Non-pigmented ciliary epithelial cell (primary cell): ENCODE data around the gene NCK2.

Experiments
- DNase-seq: peaks from one replicate; pipeline ENCODE4 v3.0.0-alpha.2; 2010; ENCODE audit warnings: low read depth

The NCK2 gene

DNA sequence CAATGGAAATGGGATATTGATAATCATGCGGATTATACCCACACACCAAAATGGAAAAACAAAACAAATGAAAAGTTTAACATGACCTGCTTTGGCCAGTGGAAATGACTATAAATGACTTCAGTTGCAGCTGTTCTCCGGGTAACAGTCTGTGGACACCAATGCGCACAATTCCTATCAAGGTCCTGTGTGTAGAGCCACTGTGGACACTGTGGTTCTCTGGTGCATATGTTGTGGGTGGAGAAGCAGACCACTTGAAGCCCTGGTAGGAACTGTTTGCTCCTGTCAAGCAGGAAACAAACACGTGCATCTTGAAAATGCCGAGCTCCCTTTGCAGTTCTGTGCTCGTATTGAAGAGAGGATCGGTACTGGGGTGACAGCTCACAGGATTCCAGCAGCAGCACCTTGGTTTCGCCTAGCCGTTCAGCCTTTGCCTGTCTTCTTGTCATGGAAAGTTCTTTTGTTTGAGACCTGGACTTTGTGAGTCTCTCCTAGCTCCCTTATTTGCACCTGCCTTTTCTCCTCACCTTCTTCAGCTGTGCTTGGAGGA is 32.9 kb downstream of the NCK2 start:
- no peak for DNase-seq

GRCh38 chr2:105778080-105778607 is 33.4 kb downstream of the NCK2 start:
- no peak for DNase-seq

- DNase-seq, result no peak
These were observed 34.7 kb downstream of the NCK2 start for GRCh38 chr2:105779394-105779793.

DNA sequence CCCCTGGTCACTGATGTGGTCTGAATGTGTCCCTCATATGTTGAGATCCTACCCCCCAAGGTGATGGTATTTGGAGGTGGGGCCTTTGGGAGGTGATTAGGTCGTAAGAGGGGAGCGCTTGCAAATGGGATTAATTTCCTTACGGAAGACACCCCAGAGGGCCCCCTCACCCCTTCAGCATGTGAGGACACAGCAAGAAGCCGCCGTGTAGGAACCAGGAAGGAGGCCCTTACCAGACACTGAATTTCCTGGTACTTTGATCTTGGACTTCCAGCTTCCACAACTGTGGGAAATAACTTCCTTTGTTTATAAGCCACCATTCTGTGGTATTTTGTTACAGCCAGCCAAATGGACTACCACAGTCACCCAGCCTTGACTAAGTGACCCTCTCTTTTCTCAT is 35.9 kb downstream of the NCK2 start:
- DNase-seq, result no peak

DNA sequence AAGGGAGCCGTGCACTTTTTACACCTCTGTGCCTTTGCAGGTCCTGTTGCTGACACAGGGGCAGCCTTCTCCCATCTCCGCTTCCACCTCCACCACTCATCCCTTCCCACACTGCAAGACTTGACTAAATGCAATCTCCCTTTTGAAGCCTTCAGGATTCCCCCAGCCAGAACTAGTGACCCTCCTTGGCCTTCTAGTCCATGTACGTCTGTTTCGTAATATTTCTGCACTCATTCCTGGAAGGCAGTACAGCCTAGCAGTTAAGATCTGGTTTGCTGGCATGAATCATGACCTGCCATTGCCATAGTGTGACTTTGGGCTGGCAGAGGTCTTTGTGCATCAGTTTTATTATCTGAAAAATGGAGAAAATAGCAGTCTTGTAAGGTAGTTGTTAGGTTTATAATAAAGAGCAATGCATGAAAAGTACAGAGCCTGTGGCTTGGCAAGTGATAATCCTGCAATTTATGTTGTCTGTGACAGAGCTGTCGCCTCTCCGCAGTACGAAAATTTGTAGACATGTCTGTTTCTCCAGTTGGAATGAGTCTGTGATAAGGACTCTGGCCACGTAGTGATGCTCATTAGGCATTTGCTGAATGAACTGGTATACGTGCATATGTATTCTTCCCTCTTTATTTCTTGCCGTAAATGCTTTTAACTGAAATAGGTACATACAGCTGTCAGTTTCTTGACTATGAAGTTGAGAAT is 36.7 kb downstream of the NCK2 start:
- DNase-seq, result no peak

DNA sequence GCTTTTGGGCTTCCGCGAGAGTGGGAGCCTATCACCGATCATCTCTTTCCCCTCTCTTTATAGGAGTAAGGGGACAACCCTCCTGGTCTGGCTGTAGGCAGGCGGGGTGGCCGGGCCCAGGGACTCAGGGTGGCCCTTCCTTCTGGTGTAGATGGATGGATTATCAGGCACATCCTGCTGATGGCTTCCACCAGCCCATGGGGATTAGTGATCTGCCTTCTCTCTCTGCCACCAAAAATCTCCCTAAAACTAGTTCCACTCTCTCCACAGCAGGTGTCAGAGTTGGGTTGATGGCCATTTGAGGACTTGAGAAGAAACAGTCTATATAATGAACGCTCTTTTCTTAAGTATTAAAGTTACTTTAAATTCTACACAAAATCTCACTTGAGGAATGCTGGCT is 37.4 kb downstream of the NCK2 start:
- DNase-seq, result no peak

DNA sequence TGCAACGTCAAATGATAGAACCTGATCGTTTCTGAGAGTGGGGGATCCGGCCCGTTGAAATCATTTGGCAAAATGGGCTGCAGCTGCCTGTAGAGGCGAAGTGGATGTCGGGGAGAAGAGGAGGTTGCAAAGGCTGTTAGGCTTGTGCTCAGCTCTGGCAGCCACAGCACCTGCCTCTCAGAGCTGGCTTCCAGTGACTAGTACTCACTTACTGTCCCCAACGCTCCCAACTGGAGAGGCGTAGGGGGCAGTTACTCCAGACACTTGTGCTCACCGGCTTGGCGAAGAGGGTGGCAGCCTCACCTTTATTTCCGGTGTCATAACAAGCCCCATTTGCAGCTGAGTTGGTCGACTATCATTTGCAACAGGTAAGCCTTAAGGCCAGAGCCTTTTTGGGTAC is 37.9 kb downstream of the NCK2 start:
- no peak for DNase-seq

GRCh38 chr2:105783151-105783738 is 38.5 kb downstream of the NCK2 start:
- no peak for DNase-seq

DNA sequence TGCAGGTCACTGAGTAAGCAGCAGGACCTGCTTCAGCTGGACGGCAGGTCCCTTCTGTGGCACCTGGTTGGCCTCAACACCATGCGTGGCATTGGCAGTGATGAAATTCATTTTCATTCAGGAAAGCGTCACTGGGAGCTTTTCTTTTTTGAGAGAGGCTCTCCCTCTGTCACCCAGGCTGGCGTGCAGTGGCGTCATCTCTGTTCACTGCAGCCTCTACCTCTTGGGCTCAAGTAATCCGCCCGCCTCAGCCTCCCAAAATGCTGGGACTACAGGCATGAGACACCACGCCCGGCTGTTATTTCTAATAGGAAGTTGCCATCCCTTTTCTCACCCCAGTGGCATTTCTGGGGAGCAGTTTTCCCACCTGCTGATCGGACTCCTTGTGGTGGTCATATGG is 39.3 kb downstream of the NCK2 start:
- DNase-seq, result no peak

- DNase-seq, result no peak
These were observed 39.9 kb downstream of the NCK2 start for GRCh38 chr2:105784589-105784988.

- DNase-seq, result no peak
These were observed 40.6 kb downstream of the NCK2 start for GRCh38 chr2:105785095-105785847.

- no peak for DNase-seq
These were observed 41.8 kb downstream of the NCK2 start for GRCh38 chr2:105786231-105787230.

GRCh38 chr2:105787376-105788318 is 42.9 kb downstream of the NCK2 start:
- no peak for DNase-seq

DNA sequence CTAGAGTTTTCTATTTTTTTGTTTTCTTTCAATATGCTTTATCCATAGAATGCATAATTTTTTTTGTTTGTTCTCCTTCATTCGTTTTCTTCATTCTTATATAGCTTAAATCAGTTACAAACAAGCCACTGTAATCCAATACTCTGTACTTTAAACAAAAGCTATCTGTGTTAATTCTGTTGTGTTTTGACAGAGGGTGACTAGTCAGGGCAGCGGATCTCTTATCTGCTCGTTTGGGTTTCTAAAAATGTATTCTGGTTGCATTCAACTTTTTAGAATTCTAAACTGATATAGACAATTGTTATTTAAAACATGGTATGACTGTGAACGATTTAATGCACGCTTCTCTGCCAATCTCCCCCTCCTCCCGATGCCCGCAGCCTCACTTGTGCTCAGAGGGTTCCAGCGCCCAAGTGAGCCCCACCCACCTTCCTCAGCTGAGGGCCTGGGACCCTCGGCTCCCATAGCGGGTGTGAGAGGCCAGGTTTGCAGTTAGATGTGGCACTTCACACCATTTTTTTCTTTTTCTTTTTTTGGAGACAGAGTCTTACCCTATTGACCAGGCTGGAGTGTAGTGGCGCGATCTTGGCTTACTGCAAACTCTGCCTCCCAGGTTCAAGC is 44.1 kb downstream of the NCK2 start:
- no peak for DNase-seq

DNA sequence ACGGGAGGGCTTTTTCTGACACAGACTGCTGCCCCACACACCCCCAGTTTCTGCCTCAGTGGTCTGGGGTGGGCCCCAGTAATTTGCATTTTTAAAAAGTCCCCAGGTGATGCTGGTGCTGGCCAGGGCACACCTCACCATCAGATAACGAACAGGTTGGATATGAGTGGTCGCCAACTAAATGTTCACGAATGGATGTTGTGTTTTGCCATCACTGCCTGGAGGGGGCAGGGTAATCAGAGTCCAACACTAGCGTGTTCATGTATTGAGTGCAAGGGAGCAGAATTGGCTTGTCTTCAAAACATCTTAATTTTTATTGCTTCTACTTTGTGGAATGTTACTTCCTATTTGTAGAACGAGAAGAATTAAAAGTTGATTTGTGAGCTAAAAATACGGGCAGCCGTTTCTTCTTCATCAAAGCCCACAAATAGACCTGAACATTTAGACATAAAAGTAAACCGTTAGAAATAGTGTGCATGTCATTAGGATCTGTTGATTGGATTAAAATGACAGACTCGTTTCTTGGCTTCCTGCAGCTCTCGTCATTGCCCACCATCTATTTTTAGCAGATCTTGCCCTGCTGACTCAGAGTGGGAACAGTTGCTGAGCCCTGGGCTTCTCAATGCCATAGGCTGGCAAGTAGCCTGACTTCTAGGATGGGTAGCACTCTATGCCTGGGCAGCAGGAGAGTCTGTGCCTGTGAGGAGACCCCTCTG is 45.2 kb downstream of the NCK2 start:
- DNase-seq, result peak; percentile 22

DNA sequence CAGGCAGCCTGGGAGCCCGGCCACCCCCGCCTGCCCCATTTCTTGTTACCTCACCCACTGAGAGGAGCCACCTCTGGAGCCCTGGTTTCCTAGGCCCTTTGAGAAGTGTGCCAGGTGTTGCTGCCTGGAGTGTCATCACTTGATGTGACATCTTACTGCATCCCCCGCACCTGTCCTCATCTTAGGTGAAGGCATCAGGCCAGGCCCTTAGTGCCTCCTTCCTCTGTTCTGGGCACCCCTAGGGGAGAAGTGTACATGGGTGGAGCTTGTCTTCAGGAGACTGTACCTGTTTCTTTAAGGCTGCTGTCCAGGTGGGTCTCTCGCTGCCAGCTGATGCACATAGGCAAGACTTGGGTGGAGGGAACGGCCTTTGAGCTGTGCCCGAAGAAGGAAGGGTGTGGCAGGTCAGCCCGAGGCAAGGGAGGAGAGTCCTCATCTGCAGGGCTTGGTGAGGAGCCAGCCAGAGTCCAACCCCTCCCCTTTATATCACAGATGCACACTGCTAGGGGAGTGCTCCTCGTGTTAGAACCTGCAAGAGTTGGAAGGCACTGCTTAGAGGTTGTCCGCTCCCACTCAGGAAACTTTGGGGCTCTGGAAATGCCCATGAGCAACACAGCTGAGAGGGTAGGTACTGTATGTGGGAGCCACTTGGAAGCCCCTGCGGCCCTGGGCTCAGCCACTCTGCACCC is 45.9 kb downstream of the NCK2 start:
- no peak for DNase-seq

GRCh38 chr2:105791229-105791628 is 46.5 kb downstream of the NCK2 start:
- DNase-seq, result no peak

DNA sequence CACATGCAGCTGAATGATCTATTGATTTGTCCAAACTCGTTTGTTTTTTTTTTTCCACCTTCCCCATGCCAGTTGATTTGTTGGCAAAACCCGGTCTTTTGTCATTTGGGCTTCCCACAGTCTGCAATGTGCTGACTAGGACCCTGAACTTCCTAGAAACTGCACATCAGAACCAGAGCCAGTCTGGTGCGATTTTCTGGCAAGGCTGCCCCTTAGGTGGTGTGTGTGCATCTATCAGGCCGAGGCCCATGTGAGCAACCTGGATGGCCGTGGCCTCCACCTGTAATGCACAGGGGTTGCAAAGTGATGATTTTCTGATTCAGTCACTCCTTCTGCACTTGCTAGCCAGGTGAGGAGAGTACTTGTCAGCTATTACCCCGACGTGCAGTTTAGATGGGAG is 47.8 kb downstream of the NCK2 start:
- no peak for DNase-seq
